ENCODE measurements around the gene SERINC1.

DNA sequence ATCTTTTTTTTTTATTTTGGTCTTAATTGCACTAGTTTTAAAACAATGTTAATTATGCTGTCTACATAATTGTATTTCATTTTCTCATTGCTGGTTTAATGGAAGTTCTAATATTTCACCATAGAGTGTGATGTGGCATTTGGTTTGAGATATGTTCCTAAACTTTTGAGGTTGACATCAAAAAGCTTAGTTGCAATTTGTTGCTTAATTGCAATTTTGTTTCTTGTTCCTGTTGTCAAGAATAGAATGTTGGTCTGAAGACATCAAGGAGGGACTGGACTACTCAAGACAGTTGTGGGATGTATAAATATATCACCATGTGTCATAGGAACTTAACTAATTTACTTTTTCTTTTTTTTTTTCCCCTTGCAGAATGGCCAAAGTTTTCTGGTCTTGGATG is 59.6 kb downstream of the SERINC1 start:
- no peak for TF ChIP-seq POLR2A (IDR thresholded peaks at IDR 0.05)
- TF ChIP-seq, protein P1, sequence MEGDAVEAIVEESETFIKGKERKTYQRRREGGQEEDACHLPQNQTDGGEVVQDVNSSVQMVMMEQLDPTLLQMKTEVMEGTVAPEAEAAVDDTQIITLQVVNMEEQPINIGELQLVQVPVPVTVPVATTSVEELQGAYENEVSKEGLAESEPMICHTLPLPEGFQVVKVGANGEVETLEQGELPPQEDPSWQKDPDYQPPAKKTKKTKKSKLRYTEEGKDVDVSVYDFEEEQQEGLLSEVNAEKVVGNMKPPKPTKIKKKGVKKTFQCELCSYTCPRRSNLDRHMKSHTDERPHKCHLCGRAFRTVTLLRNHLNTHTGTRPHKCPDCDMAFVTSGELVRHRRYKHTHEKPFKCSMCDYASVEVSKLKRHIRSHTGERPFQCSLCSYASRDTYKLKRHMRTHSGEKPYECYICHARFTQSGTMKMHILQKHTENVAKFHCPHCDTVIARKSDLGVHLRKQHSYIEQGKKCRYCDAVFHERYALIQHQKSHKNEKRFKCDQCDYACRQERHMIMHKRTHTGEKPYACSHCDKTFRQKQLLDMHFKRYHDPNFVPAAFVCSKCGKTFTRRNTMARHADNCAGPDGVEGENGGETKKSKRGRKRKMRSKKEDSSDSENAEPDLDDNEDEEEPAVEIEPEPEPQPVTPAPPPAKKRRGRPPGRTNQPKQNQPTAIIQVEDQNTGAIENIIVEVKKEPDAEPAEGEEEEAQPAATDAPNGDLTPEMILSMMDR (IDR thresholded peaks at IDR 0.05), result no peak
